BLaER1 treated with 17β-estradiol and CSF1 and Interleukin-3, amounts not matched to agents 10 nM and 100 nM (cell line): ENCODE results near the gene NAP1L4.

Experiments used
- H3K27ac ChIP-seq, 11 experiments: shearing (Covaris generic); formaldehyde crosslinking; 2 replicates each; pipeline ENCODE4 v1.8.1; 2022
- H3K27me3 ChIP-seq, 11 experiments: shearing (Covaris generic); formaldehyde crosslinking; 2 replicates each; pipeline ENCODE4 v1.8.1; 2022
- H3K36me3 ChIP-seq, 11 experiments: shearing (Covaris generic); formaldehyde crosslinking; 2 replicates each; pipeline ENCODE4 v1.8.1; 2022
- H3K4me1 ChIP-seq, 10 experiments: shearing (Covaris generic); formaldehyde crosslinking; 2 replicates each; pipeline ENCODE4 v1.8.1; 2022
- H3K4me2 ChIP-seq, 11 experiments: shearing (Covaris generic); formaldehyde crosslinking; 2 replicates each; pipeline ENCODE4 v1.8.1; 2022
- H3K4me3 ChIP-seq, 10 experiments: shearing (Covaris generic); formaldehyde crosslinking; 2 replicates each; pipeline ENCODE4 v1.8.1; 2022
- H3K9ac ChIP-seq, 11 experiments: shearing (Covaris generic); formaldehyde crosslinking; 2 replicates each; pipeline ENCODE4 v1.8.1; 2022
- H3K9me3 ChIP-seq, 11 experiments: shearing (Covaris generic); formaldehyde crosslinking; replicated peaks in 1 of 11; 2 replicates each; pipeline ENCODE4 v1.8.1; 2022
- H4K20me1 ChIP-seq, 11 experiments: shearing (Covaris generic); formaldehyde crosslinking; 2 replicates each; pipeline ENCODE4 v1.8.1; 2022
- Cebpa-rat ChIP-seq, 11 experiments: shearing (Covaris generic); IDR thresholded peaks; 2 replicates each; pipeline ENCODE4 v1.8.1; 2022

Gene NAP1L4

DNA sequence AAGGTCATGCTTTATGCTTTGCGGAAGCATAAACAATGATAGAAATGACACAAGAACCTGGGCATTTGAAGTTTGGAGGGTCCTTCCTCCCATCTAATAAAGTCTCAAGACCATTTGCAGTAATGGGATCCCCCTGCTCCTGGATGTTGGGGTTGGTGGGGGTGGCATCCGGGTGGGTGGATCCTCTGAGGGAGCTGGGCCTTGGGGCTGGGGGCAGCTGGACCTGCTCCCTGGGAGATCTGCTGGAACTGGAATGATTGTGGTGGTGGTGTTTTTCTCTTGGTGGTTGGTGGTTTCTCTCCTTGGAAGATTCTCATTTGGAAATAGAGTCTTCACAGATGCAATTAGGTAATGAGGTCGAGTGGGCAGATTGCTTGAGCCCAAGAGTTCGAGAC is 2.2 kb upstream of the NAP1L4 start:
- Histone ChIP-seq H3K27me3 (no peaks in the 10 kb centered on the region), H4K20me1 (peaks cover 12 to 27% (median 22%) of the 10 kb centered on the region in 11 experiments; a peak in 21 of 22 replicates), H3K4me1 (peaks cover 13 to 33% (median 20%) of the 10 kb centered on the region in 10 experiments), H3K4me2 (no peak overlapping the region), H3K9ac (no peak overlapping the region), H3K4me3 (no peak overlapping the region), H3K9me3 (no peaks in the 10 kb centered on the region), H3K36me3 (peaks cover 0 to 5% (median 2%) of the 10 kb centered on the region in 11 experiments; a peak in 12 of 22 replicates), H3K27ac (no peak overlapping the region)
- TF ChIP-seq Cebpa-rat (IDR thresholded peaks at IDR 0.05), result no peak

DNA sequence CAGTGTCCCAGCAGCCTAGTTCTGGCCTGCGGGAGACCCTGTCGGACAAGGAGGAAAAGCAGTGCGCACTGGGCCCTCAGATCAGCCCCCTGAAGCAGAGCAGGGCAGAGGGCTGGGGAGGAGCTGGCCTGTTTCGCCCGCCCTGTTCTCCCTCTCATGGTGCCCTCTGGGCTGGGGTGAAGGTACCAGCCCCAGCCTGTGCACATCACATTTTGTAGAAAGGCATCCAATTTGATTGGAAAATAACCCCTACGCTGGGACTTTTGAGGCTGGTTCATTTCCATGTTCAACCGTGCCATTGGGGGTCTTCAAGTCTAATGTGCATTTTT is 832 bp upstream of the NAP1L4 start:
- H3K27ac ChIP-seq, result peak overlapping the region in 10 of 11 experiments; percentile 85 to 96 (median 92); a peak in 20 of 22 replicates
- TF ChIP-seq Cebpa-rat (IDR thresholded peaks at IDR 0.05), result no peak

DNA sequence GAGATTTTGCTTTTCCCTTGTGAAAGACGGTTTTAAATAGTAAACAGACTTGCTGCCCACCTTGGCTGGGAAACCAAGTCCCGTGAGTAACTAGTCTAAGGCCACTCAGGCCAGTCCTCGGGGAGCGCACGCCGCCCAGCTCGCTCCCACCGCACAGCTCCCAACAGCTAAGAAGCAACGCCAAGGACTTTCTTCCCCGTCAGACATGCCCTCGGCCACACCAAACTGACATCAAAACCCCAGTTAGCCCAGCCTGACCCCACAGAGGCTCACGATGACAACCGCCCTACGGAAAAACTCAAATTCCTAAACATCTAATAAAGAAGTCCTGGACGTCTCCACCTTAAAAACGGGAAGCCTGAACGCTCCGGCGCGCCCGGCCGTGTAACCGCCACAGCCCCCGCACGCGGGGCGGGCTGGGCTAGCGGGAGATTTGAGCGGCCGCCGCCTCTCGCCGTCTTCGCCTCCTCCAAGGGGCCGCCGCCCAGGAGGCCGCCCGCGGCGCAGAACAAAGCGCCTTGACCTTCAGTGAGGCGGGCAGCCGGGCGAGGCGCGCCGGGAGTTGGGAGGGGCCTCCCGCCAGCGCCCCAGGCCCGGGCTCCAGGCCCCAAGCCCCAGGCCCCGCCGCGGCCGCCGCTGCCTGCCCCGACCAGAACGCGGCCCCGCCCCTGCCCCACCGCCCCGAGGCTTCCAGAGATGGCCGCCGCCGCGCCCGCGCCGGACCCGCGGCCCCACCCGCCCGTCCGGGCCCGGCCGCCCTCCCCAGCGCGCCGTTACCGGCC is 486 bp downstream of the NAP1L4 start:
- Histone ChIP-seq H3K4me1 (peaks cover 31 to 53% (median 40%) of the 10 kb centered on the region in 10 experiments), H3K4me2 (peak overlapping the region; percentile 77 to 96 (median 88)), H3K36me3 (peaks cover 5 to 23% (median 15%) of the 10 kb centered on the region in 11 experiments; a peak in 21 of 22 replicates), H3K9me3 (no peaks in the 10 kb centered on the region), H3K9ac (peak overlapping the region; percentile 87 to 97 (median 94)), H3K27me3 (no peaks in the 10 kb centered on the region), H3K4me3 (peak overlapping the region; percentile 74 to 89 (median 82)), H4K20me1 (peaks cover 39 to 54% (median 49%) of the 10 kb centered on the region in 11 experiments), H3K27ac (peak overlapping the region; percentile 69 to 96 (median 91))
- no peak for TF ChIP-seq Cebpa-rat (IDR thresholded peaks at IDR 0.05)

More for the DNA sequence above, 832 bp upstream of the NAP1L4 start:
- Histone ChIP-seq H4K20me1 (peaks cover 26 to 41% (median 36%) of the 10 kb centered on the region in 11 experiments), H3K9ac (peak overlapping the region; percentile 87 to 97 (median 94)), H3K27me3 (no peaks in the 10 kb centered on the region), H3K4me2 (peak overlapping the region; percentile 88 to 99 (median 97)), H3K36me3 (peaks cover 0 to 10% (median 2%) of the 10 kb centered on the region in 11 experiments; a peak in 7 of 22 replicates), H3K4me1 (peaks cover 27 to 47% (median 34%) of the 10 kb centered on the region in 10 experiments), H3K9me3 (no peaks in the 10 kb centered on the region), H3K4me3 (peak overlapping the region; percentile 74 to 89 (median 82))

DNA sequence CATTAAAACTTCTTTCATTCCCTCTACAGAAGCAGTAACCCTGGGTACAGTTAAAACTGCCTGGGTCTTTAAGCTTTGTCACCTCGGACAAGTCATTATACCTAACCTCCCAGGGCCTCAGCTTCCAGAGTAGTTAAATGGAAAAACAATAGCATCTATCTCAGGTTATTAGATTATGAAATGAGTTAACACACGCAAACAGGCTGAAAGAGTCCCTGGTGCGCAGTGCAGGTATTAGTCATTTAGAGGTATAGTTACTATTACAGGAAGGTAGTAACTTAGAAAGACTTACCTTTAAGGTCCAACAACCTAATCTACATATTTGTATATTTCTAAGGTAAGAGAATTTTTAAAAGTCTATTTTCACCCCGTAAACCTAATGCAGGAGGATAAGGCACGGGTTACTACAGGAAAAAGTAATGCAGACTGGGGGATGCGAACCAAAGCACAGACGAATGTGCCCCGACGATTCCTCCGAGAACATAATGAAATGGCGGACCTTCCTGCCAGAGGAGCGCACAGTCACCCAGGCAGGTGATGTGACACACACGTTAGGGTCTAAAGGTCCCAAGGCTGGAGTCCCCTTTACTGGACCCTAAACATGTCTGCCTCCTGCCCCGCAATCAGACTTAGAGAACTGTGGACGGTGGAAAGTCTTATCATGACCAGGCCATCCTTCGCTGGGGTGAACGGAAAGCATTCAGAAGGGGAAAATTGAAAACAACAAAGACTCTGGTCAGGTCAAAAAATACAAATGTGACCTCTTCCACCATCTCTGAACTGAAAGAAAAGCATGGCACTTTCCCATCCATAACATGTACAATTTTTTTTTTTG is 1.3 kb downstream of the NAP1L4 start:
- peak overlapping the region; percentile 87 to 97 (median 94) for H3K9ac ChIP-seq
- H3K27me3 ChIP-seq, result no peaks in the 10 kb centered on the region
- peaks cover 31 to 53% (median 40%) of the 10 kb centered on the region in 10 experiments for H3K4me1 ChIP-seq
- H3K9me3 ChIP-seq, result no peaks in the 10 kb centered on the region
- H3K4me3 ChIP-seq, result peak overlapping the region; percentile 74 to 89 (median 82)
- H3K36me3 ChIP-seq, result peaks cover 5 to 32% (median 23%) of the 10 kb centered on the region in 11 experiments; a peak in 21 of 22 replicates
- peak overlapping the region; percentile 69 to 96 (median 91) for H3K27ac ChIP-seq
- H3K4me2 ChIP-seq, result peak overlapping the region; percentile 77 to 96 (median 88)
- H4K20me1 ChIP-seq, result peaks cover 47 to 62% (median 57%) of the 10 kb centered on the region in 11 experiments
- no peak for TF ChIP-seq Cebpa-rat (IDR thresholded peaks at IDR 0.05)

DNA sequence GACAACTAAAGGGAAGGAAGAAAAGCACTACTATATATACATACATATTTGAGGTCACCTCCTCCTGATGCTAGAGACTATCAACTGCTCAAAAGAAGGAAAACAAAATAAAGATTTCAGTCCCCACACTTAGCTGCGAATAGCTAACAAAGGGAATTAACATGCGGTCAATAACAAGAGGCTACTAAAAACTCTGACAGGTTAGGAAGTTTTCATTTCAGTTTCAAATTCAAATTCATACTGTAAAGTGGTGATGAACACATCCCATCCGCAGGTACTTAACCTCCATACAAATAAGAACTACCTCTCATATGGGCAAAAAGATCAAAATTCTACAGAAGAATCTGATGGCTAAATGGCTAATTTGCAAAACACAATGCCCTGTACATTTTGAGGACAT is 2.6 kb downstream of the NAP1L4 start:
- peak overlapping the region; percentile 87 to 97 (median 94) for H3K9ac ChIP-seq
- peaks cover 60 to 75% (median 70%) of the 10 kb centered on the region in 11 experiments for H4K20me1 ChIP-seq
- peaks cover 5 to 44% (median 31%) of the 10 kb centered on the region in 11 experiments; a peak in 21 of 22 replicates for H3K36me3 ChIP-seq
- no peaks in the 10 kb centered on the region for H3K27me3 ChIP-seq
- H3K27ac ChIP-seq, result peak overlapping the region in 9 of 11 experiments; percentile 8 to 96 (median 90); a peak in 11 of 22 replicates
- TF ChIP-seq Cebpa-rat (IDR thresholded peaks at IDR 0.05), result no peak
- peak overlapping the region; percentile 77 to 96 (median 88) for H3K4me2 ChIP-seq
- peak overlapping the region; percentile 74 to 89 (median 82) for H3K4me3 ChIP-seq
- H3K4me1 ChIP-seq, result peaks cover 31 to 52% (median 40%) of the 10 kb centered on the region in 10 experiments
- H3K9me3 ChIP-seq, result no peaks in the 10 kb centered on the region

DNA sequence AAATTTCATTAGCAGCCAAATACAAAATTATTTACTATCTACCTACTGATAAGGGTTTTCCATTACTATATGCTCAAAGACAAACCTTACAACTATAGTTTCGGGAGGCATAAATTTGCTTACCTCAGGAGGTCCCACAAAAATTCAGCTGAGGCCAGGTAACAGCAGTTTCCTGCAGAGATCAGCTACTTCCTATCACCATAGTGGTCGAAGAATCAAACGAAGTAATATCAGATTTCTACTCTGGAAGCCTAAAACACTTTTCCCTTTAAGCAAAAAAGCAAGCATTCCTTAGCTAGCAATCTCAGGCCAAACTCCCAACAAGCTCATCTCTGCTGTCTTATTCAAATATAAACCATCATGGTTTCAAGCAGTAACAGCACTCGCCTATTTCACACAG is 3.1 kb downstream of the NAP1L4 start:
- Histone ChIP-seq H4K20me1 (peaks cover 65 to 80% (median 76%) of the 10 kb centered on the region in 11 experiments), H3K4me1 (peaks cover 31 to 46% (median 39%) of the 10 kb centered on the region in 10 experiments), H3K36me3 (peaks cover 8 to 50% (median 36%) of the 10 kb centered on the region in 11 experiments; a peak in 21 of 22 replicates), H3K27ac (peak overlapping the region in 9 of 11 experiments; percentile 8 to 96 (median 90); a peak in 14 of 22 replicates), H3K9me3 (no peaks in the 10 kb centered on the region), H3K4me3 (peak overlapping the region; percentile 74 to 89 (median 82); a peak in 19 of 20 replicates), H3K9ac (peak overlapping the region; percentile 87 to 97 (median 94)), H3K4me2 (peak overlapping the region; percentile 77 to 96 (median 88)), H3K27me3 (no peaks in the 10 kb centered on the region)
- TF ChIP-seq Cebpa-rat (IDR thresholded peaks at IDR 0.05), result no peak

DNA sequence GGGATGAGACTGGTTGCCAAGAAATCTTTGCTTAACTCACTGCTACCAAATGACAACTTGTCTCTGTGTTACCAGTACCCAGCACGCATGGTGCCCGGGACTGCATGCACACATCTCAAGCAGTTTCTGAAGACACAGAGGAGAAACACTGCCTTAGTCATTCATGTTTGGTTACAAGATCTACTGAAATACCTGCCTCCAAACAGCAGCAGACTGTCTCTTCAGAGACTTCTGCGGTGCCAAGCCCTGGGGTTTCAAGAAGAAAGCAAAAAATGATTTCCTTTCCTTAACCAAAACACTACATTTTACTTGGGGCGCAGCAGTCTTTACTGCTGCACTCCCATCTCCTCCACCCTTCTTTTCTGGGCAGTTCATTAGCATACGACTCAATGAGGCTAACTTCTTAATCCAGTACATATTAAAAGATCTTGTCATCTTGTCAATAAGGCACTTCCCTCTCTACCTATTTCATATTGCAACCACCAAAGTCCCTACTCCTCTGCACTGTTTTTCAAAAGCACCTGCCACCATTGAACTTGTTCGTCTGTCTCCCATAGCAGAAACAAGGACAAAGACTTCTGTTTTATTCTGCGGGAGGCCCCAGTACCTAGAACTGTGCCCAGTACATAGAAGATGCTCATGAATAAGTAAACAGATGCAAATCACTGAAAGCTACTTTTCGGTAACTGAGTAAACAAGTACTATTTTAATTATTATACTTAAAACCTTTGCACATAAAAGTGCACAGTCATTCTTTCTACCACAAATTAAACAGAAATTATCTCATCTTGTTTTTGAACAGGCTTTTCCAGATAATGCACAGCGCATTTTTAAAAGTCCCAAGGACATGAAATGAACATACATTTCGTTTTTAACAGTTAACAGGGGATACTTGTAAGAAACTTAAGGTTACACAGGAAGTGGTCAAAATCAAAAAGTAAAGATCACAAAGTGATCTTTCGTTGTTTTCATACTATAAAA is 4.0 kb downstream of the NAP1L4 start:
- peak overlapping the region in 9 of 11 experiments; percentile 8 to 96 (median 90); a peak in 14 of 22 replicates for H3K27ac ChIP-seq
- H4K20me1 ChIP-seq, result peaks cover 73 to 88% (median 84%) of the 10 kb centered on the region in 11 experiments

More for the DNA sequence above, 4.0 kb downstream of the NAP1L4 start:
- peak overlapping the region; percentile 74 to 89 (median 82); a peak in 14 of 20 replicates for H3K4me3 ChIP-seq
- H3K36me3 ChIP-seq, result peaks cover 12 to 58% (median 44%) of the 10 kb centered on the region in 11 experiments; a peak in 21 of 22 replicates
- H3K9me3 ChIP-seq, result no peaks in the 10 kb centered on the region
- peaks cover 27 to 44% (median 35%) of the 10 kb centered on the region in 10 experiments for H3K4me1 ChIP-seq
- no peaks in the 10 kb centered on the region for H3K27me3 ChIP-seq
- H3K9ac ChIP-seq, result peak overlapping the region; percentile 87 to 97 (median 94); a peak in 20 of 22 replicates
- no peak for TF ChIP-seq Cebpa-rat (IDR thresholded peaks at IDR 0.05)
- H3K4me2 ChIP-seq, result peak overlapping the region; percentile 77 to 96 (median 88)
